Hepatocyte (in vitro differentiated cells): Measurements from ENCODE around the gene C6orf15. TPM values are rescaled to one million over a fixed set of nuclear protein-coding genes. Genes with fewer than 3 reads are reported as not detected.
A peak's percentile ranks its signal among the peaks of the same experiment; 100 is the strongest.

Experiments used
- DNase-seq: peaks from one replicate; pipeline ENCODE4 v3.0.0-alpha.2; 2016; ENCODE audit warnings: low spot score
- H2AFZ ChIP-seq: fragments of 200-600 bp; sonication (generic); 2 replicates; pipeline ENCODE4 v1.6.0; 2016; ENCODE audit warnings: antibody characterized with exemption, mild to moderate bottlenecking
- H3K27ac ChIP-seq: fragments of 200-600 bp; sonication (generic); 2 replicates; pipeline ENCODE4 v1.5.1; 2016; ENCODE audit warnings: mild to moderate bottlenecking
- H3K27me3 ChIP-seq: fragments of 200-600 bp; sonication (generic); 2 replicates; pipeline ENCODE4 v1.6.1; 2016
- H3K36me3 ChIP-seq: fragments of 200-600 bp; sonication (generic); replicated peaks from 2 replicates; pipeline ENCODE4 v1.5.1; 2016; ENCODE audit warnings: low read depth; ENCODE audit not compliant: insufficient read depth
- H3K4me1 ChIP-seq: fragments of 200-600 bp; sonication (generic); 2 replicates; pipeline ENCODE4 v1.5.1; 2016; ENCODE audit warnings: mild to moderate bottlenecking, moderate library complexity; ENCODE audit not compliant: insufficient read depth
- H3K4me2 ChIP-seq: fragments of 200-600 bp; sonication (generic); 2 replicates; pipeline ENCODE4 v1.6.0; 2016
- H3K4me3 ChIP-seq: fragments of 200-600 bp; sonication (generic); 2 replicates; pipeline ENCODE4 v1.5.1; 2016; ENCODE audit warnings: mild to moderate bottlenecking
- H3K79me2 ChIP-seq: fragments of 200-600 bp; sonication (generic); 2 replicates; pipeline ENCODE4 v1.6.0; 2017; ENCODE audit warnings: mild to moderate bottlenecking
- H3K9me2 ChIP-seq: fragments of 200-600 bp; sonication (generic); replicated peaks from 2 replicates; pipeline ENCODE4 v1.6.0; 2017; ENCODE audit warnings: mild to moderate bottlenecking; ENCODE audit not compliant: insufficient read depth
- H3K9me3 ChIP-seq: fragments of 200-600 bp; sonication (generic); 2 replicates; pipeline ENCODE4 v1.5.1; 2016; ENCODE audit warnings: low read depth, mild to moderate bottlenecking
- H4K20me1 ChIP-seq: fragments of 200-600 bp; sonication (generic); 2 replicates; pipeline ENCODE4 v1.6.0; 2016; ENCODE audit warnings: mild to moderate bottlenecking; ENCODE audit not compliant: insufficient read depth, poor library complexity, severe bottlenecking
- EZH2 ChIP-seq: fragments of 200-600 bp; sonication (generic); IDR thresholded peaks from 2 replicates; pipeline ENCODE4 v1.6.1; 2016; ENCODE audit warnings: antibody characterized with exemption, mild to moderate bottlenecking, borderline replicate concordance
- EZH2phosphoT487 ChIP-seq: fragments of 200-600 bp; sonication (generic); IDR thresholded peaks from one replicate; pipeline ENCODE4 v1.6.1; 2018; ENCODE audit warnings: antibody characterized with exemption, mild to moderate bottlenecking, low read depth, moderate library complexity; ENCODE audit not compliant: unreplicated experiment, severe bottlenecking
- WGBS: methylation state at CpG from one replicate; pipeline ENCODE4 v1.1.6; 2016; ENCODE audit warnings: low lambda C conversion rate; ENCODE audit errors: missing lambda C conversion rate; 5-methylcytosine and 5-hydroxymethylcytosine counted together
- polyA plus RNA-seq: library from polyadenylated mRNA; unstranded; fragments of >200 nt; fragmentation: Nextera tagmentation; extraction: Ambion mirVana; gene quantifications from 2 replicates; pipeline ENCODE4 v1.2.1, GENCODE V29; 2016
- total RNA-seq: library from RNA; depleted of rRNA; stranded (reverse); fragments of >200 nt; gene quantifications from 2 replicates; pipeline ENCODE4 v1.2.3, GENCODE V29; 2014
- TF ChIP-seq, protein P1 (sequence below): fragments of 200-600 bp; sonication (generic); IDR thresholded peaks from 2 replicates; pipeline ENCODE4 v1.5.1; 2016; ENCODE audit warnings: antibody characterized with exemption, mild to moderate bottlenecking; ENCODE audit not compliant: poor library complexity

Gene C6orf15
- total and polyA plus RNA-seq, 2 experiments from 2014 or later: not detected

DNA sequence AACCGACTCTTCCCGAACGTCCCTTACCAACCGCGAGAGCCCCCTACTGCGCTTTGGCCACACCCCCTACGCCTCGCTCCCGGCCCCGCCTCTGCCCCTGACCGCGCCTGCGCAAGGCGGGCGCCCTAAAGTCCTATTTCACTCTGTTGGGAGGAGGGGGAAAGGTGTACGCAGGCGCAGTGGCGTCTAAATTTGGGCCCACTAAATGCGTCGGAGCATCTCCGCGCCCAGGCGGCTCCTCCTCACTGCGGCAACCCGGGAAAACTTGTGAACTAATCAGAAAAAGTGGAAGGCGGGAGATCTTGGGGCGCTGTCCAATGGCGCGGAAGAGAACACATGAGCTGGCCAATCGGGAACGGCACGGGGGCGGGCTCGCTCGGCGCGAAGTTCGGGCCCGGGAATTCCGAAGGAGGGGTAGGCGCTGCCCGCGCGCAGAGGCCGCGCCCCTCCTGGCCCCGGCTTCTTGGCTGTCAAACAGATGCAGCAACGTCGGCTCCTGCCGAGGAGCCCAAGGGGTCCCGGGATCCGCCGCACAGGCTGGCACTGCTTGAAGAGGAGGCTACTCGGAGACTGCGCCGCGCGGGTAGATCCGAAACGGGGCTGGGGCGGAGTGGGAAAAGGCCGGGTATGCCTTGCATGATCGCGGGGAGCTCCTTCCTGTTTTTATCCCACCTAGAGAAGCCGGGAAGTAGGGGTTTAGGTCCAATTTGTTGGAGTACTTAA, 45.9 kb upstream of the C6orf15 start, which contains the start of gene TCF19:
TCF19 (plus strand) TSS at position 450 of the 723 bp plus-strand sequence. CDS start 881 bp downstream, outside the sequence.
- Histone ChIP-seq H3K9me2 (no peaks in the 10 kb centered on the region), H3K4me3 (peak within 1 kb of the TSS; percentile 38), H4K20me1 (no peaks in the 10 kb centered on the region), H2AFZ (peak within 1 kb of the TSS; percentile 68), H3K4me2 (peak within 1 kb of the TSS; percentile 83), H3K36me3 (no peaks in the 10 kb centered on the region), H3K4me1 (peaks cover 5% of the 10 kb centered on the region), H3K79me2 (no peaks in the 10 kb centered on the region), H3K27ac (no peak within 1 kb of the TSS), H3K27me3 (no peaks in the 10 kb centered on the region), H3K9me3 (no peaks in the 10 kb centered on the region)
- under 1% methylated on average over 65 of the region's 65 CpGs for WGBS
- DNase-seq: peak; percentile 99
- no peak for TF ChIP-seq EZH2
- no peak for TF ChIP-seq EZH2phosphoT487
- TF ChIP-seq, protein P1, sequence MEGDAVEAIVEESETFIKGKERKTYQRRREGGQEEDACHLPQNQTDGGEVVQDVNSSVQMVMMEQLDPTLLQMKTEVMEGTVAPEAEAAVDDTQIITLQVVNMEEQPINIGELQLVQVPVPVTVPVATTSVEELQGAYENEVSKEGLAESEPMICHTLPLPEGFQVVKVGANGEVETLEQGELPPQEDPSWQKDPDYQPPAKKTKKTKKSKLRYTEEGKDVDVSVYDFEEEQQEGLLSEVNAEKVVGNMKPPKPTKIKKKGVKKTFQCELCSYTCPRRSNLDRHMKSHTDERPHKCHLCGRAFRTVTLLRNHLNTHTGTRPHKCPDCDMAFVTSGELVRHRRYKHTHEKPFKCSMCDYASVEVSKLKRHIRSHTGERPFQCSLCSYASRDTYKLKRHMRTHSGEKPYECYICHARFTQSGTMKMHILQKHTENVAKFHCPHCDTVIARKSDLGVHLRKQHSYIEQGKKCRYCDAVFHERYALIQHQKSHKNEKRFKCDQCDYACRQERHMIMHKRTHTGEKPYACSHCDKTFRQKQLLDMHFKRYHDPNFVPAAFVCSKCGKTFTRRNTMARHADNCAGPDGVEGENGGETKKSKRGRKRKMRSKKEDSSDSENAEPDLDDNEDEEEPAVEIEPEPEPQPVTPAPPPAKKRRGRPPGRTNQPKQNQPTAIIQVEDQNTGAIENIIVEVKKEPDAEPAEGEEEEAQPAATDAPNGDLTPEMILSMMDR: no peak

DNA sequence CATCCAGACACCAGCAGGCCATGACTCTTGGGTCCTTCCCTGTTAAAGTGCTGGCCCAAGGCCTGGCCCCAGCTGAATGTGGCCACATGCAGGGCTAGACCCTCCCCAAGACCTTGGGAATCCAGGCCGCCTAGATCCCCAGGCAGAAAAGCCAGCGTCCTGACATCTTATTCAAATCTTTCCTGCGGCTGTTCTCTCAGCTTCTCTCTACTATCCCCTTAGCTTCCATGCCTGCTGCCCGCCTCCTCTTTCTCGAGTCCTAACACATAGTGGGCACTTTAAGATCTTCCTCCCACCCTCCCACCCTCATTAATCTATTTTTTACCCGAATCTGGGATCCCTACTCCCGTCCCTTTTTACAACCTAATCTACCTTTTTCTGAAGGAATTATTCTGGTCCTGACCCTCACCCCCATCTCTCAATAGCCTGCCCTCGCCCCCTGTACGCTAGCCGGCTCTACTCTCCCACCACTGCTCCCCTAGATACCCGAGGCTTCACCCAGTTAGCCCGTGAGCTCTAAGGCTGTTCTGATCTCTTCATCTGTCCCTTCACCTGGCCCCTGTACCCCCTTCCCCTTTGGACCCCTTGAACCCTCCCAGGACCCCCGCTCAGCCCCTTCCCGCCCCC, 45.3 kb upstream of the C6orf15 start, which contains the start of gene CCHCR1:
CCHCR1 (minus strand) TSS at position 290 of the 627 bp plus-strand sequence; CDS start at position 88, 202 bp downstream.
- Histone ChIP-seq H2AFZ (peak within 1 kb of the TSS; percentile 68), H3K4me3 (peak within 1 kb of the TSS; percentile 38), H3K9me2 (no peaks in the 10 kb centered on the region), H3K4me1 (peaks cover 5% of the 10 kb centered on the region), H3K36me3 (no peaks in the 10 kb centered on the region), H3K79me2 (no peaks in the 10 kb centered on the region), H3K27me3 (no peaks in the 10 kb centered on the region), H4K20me1 (no peaks in the 10 kb centered on the region), H3K27ac (no peak within 1 kb of the TSS), H3K4me2 (peak within 1 kb of the TSS; percentile 83), H3K9me3 (no peaks in the 10 kb centered on the region)
- TF ChIP-seq EZH2 (no peak), EZH2phosphoT487 (no peak)
- TF ChIP-seq, protein P1: no peak
- DNase-seq: no peak
- WGBS: 13% methylated on average over 13 of the region's 14 CpGs

DNA sequence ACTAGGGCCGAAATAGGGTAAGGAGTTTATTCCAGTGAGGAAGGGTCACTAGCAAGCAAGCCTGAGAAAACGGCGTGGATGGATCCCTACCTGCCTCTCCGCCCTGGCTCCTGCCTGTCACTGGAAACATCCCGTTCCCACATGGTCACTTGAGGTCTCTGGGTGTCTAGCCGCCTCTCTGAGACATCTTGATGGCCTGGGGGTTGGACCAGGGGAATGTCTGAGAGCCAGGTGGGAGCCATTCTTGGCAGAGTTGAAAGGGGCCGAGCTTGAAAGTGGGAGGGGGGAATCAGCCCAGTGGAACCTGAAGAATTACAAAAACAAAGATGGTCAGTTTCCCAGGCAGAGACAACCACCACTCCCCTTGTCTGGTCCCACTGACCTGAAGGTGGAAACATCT, 44.3 kb upstream of the C6orf15 start:
- H3K9me2 ChIP-seq: no peaks in the 10 kb centered on the region
- H3K27me3 ChIP-seq: no peaks in the 10 kb centered on the region
- H4K20me1 ChIP-seq: no peaks in the 10 kb centered on the region
- peaks cover 5% of the 10 kb centered on the region for H3K4me1 ChIP-seq
- no peak overlapping the region for H3K4me2 ChIP-seq
- no peaks in the 10 kb centered on the region for H3K9me3 ChIP-seq
- no peak overlapping the region for H2AFZ ChIP-seq
- H3K4me3 ChIP-seq: no peak overlapping the region
- H3K27ac ChIP-seq: no peak overlapping the region
- TF ChIP-seq, protein P1: no peak
- TF ChIP-seq EZH2phosphoT487 (no peak), EZH2 (no peak)
- 94% methylated on average over 7 of the region's 7 CpGs for WGBS
- no peaks in the 10 kb centered on the region for H3K36me3 ChIP-seq
- H3K79me2 ChIP-seq: no peaks in the 10 kb centered on the region
- no peak for DNase-seq
